HEK293 (cell line): ENCODE measurements around the gene BCAS3.

Source experiments
- CTCF ChIA-PET: fragments of 350-600 bp; formaldehyde crosslinking; extraction: SDS; loops from one replicate; lab custom pipeline; 2021; ENCODE audit warnings: antibody characterized with exemption; lab: Yijun Ruan, JAX
- POLR2A ChIA-PET: fragments of 300-600 bp; formaldehyde crosslinking; extraction: SDS; loops from one replicate; lab custom pipeline; 2020; ENCODE audit warnings: antibody characterized with exemption, inconsistent platforms; lab: Yijun Ruan, JAX
- H3K27ac ChIP-seq: fragments of 200-500 bp; sonication (Bioruptor generic); 2 replicates; pipeline ENCODE4 v1.5.1; 2014; ENCODE audit warnings: low read depth, low read length, control low read depth, inconsistent platforms; ENCODE audit errors: extremely low read depth
- H3K36me3 ChIP-seq, 2 experiments: fragments of 200-500 bp in 1 of 2; sonication (Bioruptor generic) in 1 of 2; 1 replicate in 1 of 2; 2 replicates in 1 of 2; pipeline ENCODE4 v1.5.1; 2014 to 2017; ENCODE audit warnings: inconsistent platforms in 2 of 2, low read length in 2 of 2; ENCODE audit not compliant: control insufficient read depth in 2 of 2, insufficient read depth in 1 of 2
- H3K4me1 ChIP-seq: fragments of 200-500 bp; sonication (Bioruptor generic); 2 replicates; pipeline ENCODE4 v1.5.1; 2014; ENCODE audit warnings: mild to moderate bottlenecking, low read length, inconsistent platforms; ENCODE audit not compliant: control insufficient read depth, insufficient read depth
- H3K4me3 ChIP-seq: 2 replicates; pipeline ENCODE4 v1.5.1; 2011; ENCODE audit warnings: low read depth, mild to moderate bottlenecking, control low read depth, low read length, moderate library complexity
- H3K9me3 ChIP-seq: fragments of 200-500 bp; sonication (Bioruptor generic); 2 replicates; pipeline ENCODE4 v1.5.1; 2014; ENCODE audit warnings: low read depth, low read length, inconsistent platforms; ENCODE audit not compliant: control insufficient read depth, insufficient read depth
- BCL11A ChIP-seq: fragments of 450-650 bp; formaldehyde crosslinking; IDR thresholded peaks from 2 replicates; pipeline ENCODE4 v1.5.1; 2016; ENCODE audit warnings: low read depth, missing biosample characterization, missing genetic modification characterization
- FEZF1 ChIP-seq: fragments of 450-650 bp; formaldehyde crosslinking; IDR thresholded peaks from 2 replicates; pipeline ENCODE4 v1.5.1; 2016; ENCODE audit warnings: missing biosample characterization, missing genetic modification characterization
- GFI1B ChIP-seq: fragments of 450-650 bp; formaldehyde crosslinking; IDR thresholded peaks from 2 replicates; pipeline ENCODE4 v1.5.1; 2016; ENCODE audit warnings: missing biosample characterization, missing genetic modification characterization
- HIC1 ChIP-seq: fragments of 450-650 bp; formaldehyde crosslinking; IDR thresholded peaks from 2 replicates; pipeline ENCODE4 v1.5.1; 2016; ENCODE audit warnings: missing biosample characterization, missing genetic modification characterization
- KLF10 ChIP-seq: fragments of 450-650 bp; IDR thresholded peaks from 2 replicates; pipeline ENCODE4 v1.5.1; 2018; ENCODE audit warnings: missing biosample characterization, mild to moderate bottlenecking, missing genetic modification characterization
- KLF8 ChIP-seq: fragments of 450-650 bp; formaldehyde crosslinking; IDR thresholded peaks from 2 replicates; pipeline ENCODE4 v1.5.1; 2016; ENCODE audit warnings: missing biosample characterization, missing genetic modification characterization
- MYNN ChIP-seq: fragments of 450-650 bp; formaldehyde crosslinking; IDR thresholded peaks from 2 replicates; pipeline ENCODE4 v1.5.1; 2016; ENCODE audit warnings: missing biosample characterization, missing genetic modification characterization, borderline replicate concordance
- PATZ1 ChIP-seq: fragments of 450-650 bp; formaldehyde crosslinking; IDR thresholded peaks from 2 replicates; pipeline ENCODE4 v1.5.1; 2016; ENCODE audit warnings: missing biosample characterization, missing genetic modification characterization
- SCRT2 ChIP-seq: fragments of 450-650 bp; formaldehyde crosslinking; IDR thresholded peaks from 2 replicates; pipeline ENCODE4 v1.5.1; 2016; ENCODE audit warnings: missing biosample characterization, missing genetic modification characterization
- YY2 ChIP-seq: fragments of 450-650 bp; formaldehyde crosslinking; IDR thresholded peaks from 2 replicates; pipeline ENCODE4 v1.5.1; 2016; ENCODE audit warnings: missing biosample characterization, missing genetic modification characterization
- ZBTB1 ChIP-seq: fragments of 450-650 bp; formaldehyde crosslinking; IDR thresholded peaks from 2 replicates; pipeline ENCODE4 v1.5.1; 2016; ENCODE audit warnings: missing biosample characterization, missing genetic modification characterization
- ZBTB10 ChIP-seq: fragments of 450-650 bp; formaldehyde crosslinking; IDR thresholded peaks from 2 replicates; pipeline ENCODE4 v1.5.1; 2016; ENCODE audit warnings: missing biosample characterization, missing genetic modification characterization
- ZBTB44 ChIP-seq: fragments of 450-650 bp; IDR thresholded peaks from 2 replicates; pipeline ENCODE4 v1.5.1; 2018; ENCODE audit warnings: missing biosample characterization, mild to moderate bottlenecking, missing genetic modification characterization
- ZNF174 ChIP-seq: fragments of 450-650 bp; formaldehyde crosslinking; IDR thresholded peaks from 2 replicates; pipeline ENCODE4 v1.5.0; 2017; ENCODE audit warnings: missing biosample characterization, mild to moderate bottlenecking, missing genetic modification characterization
- ZNF391 ChIP-seq: fragments of 450-650 bp; formaldehyde crosslinking; IDR thresholded peaks from 2 replicates; pipeline ENCODE4 v1.5.1; 2016; ENCODE audit warnings: low read depth, missing biosample characterization, missing genetic modification characterization, borderline replicate concordance
- ZNF394 ChIP-seq: fragments of 450-650 bp; formaldehyde crosslinking; IDR thresholded peaks from 2 replicates; pipeline ENCODE4 v1.5.1; 2016; ENCODE audit warnings: missing biosample characterization, missing genetic modification characterization, mild to moderate bottlenecking, moderate library complexity, borderline replicate concordance
- ZNF416 ChIP-seq: fragments of 450-650 bp; formaldehyde crosslinking; IDR thresholded peaks from 2 replicates; pipeline ENCODE4 v1.5.1; 2016; ENCODE audit warnings: missing biosample characterization, missing genetic modification characterization
- ZNF513 ChIP-seq: fragments of 450-650 bp; IDR thresholded peaks from 2 replicates; pipeline ENCODE4 v1.5.1; 2018; ENCODE audit warnings: missing biosample characterization, missing genetic modification characterization
- ZNF544 ChIP-seq: fragments of 450-650 bp; formaldehyde crosslinking; IDR thresholded peaks from 2 replicates; pipeline ENCODE4 v1.5.0; 2017; ENCODE audit warnings: missing biosample characterization, missing genetic modification characterization
- ZNF555 ChIP-seq: fragments of 450-650 bp; formaldehyde crosslinking; conservative IDR thresholded peaks from 2 replicates; pipeline ENCODE4 v1.5.1; 2017; ENCODE audit warnings: missing biosample characterization, mild to moderate bottlenecking, missing genetic modification characterization, inconsistent platforms
- ZNF571 ChIP-seq: fragments of 450-650 bp; formaldehyde crosslinking; IDR thresholded peaks from 2 replicates; pipeline ENCODE4 v1.5.0; 2017; ENCODE audit warnings: missing biosample characterization, missing genetic modification characterization
- ZNF580 ChIP-seq: fragments of 450-650 bp; formaldehyde crosslinking; IDR thresholded peaks from 2 replicates; pipeline ENCODE4 v1.5.1; 2016; ENCODE audit warnings: missing biosample characterization, missing genetic modification characterization
- ZSCAN4 ChIP-seq: fragments of 450-650 bp; formaldehyde crosslinking; IDR thresholded peaks from 2 replicates; pipeline ENCODE4 v1.5.1; 2017; ENCODE audit warnings: missing biosample characterization, missing genetic modification characterization

Gene BCAS3

GRCh38 chr17:60647705-60648104, 29.9 kb upstream of the BCAS3 start:
- no peak overlapping the region for H3K4me3 ChIP-seq
- H3K36me3 ChIP-seq: peaks cover 51 to 60% of the 10 kb centered on the region in 2 experiments
- no peak for TF ChIP-seq HIC1 (tag by site-specific recombination)
- TF ChIP-seq PATZ1: no peak
- TF ChIP-seq ZNF174 (tag by site-specific recombination): no peak
- TF ChIP-seq ZNF416 (tag by site-specific recombination): no peak
- no peak for TF ChIP-seq ZNF555 (tag by site-specific recombination)
- TF ChIP-seq BCL11A (tag by site-specific recombination): no peak
- no peak for TF ChIP-seq SCRT2
- no peak for TF ChIP-seq ZBTB10 (tag by site-specific recombination)
- TF ChIP-seq FEZF1 (tag by site-specific recombination): no peak
- TF ChIP-seq YY2: no peak
- no peak for TF ChIP-seq MYNN (tag by site-specific recombination)
- no peak for TF ChIP-seq KLF10 (tag by site-specific recombination)
- no peak for TF ChIP-seq ZNF544 (tag by site-specific recombination)
- no peak for TF ChIP-seq ZSCAN4 (tag by site-specific recombination)
- TF ChIP-seq ZBTB1: no peak
- no peak for TF ChIP-seq ZNF391
- no peaks in the 10 kb centered on the region for H3K9me3 ChIP-seq
- ChIA-PET POLR2A (no interaction called here), CTCF (interaction anchor here (0.6 to 1.3 kb wide), 3 partner anchors 9 to 78 kb away, joined by 4 to 11 read pairs (median 5); no protein-coding TSS in a partner anchor)
- H3K27ac ChIP-seq: no peak overlapping the region
- peaks cover 5% of the 10 kb centered on the region; the same call in 1 of the 2 replicates for H3K4me1 ChIP-seq

- Histone ChIP-seq H3K27ac (no peak overlapping the region), H3K9me3 (no peaks in the 10 kb centered on the region), H3K36me3 (peaks cover 41 to 58% of the 10 kb centered on the region in 2 experiments), H3K4me3 (no peak overlapping the region), H3K4me1 (no peaks in the 10 kb centered on the region)
- POLR2A ChIA-PET: no interaction called here
- CTCF ChIA-PET: interaction anchor here (0.6 to 1.7 kb wide), 3 partner anchors 14 to 125 kb away, joined by 3 to 16 read pairs (median 4); no protein-coding TSS in a partner anchor
- TF ChIP-seq KLF8: no peak
- TF ChIP-seq ZNF391: no peak
- TF ChIP-seq ZNF580: no peak
- no peak for TF ChIP-seq ZNF394
- TF ChIP-seq ZBTB44 (tag by site-specific recombination): no peak
- no peak for TF ChIP-seq GFI1B (tag by site-specific recombination)
- TF ChIP-seq ZNF513: no peak
- TF ChIP-seq ZNF544 (tag by site-specific recombination): no peak
- no peak for TF ChIP-seq ZNF571 (tag by site-specific recombination)
Measured at GRCh38 chr17:60652454-60653247, 25.0 kb upstream of the BCAS3 start.
